B cell (primary cell): Measurements from ENCODE around the gene NFIB.

ENCODE experiments used
- CTCF ChIP-seq: fragments of 200-600 bp; IDR thresholded peaks from one replicate; pipeline ENCODE4 v1.8.0; 2022; ENCODE audit warnings: antibody characterized with exemption, mild to moderate bottlenecking
- EZH2 ChIP-seq: IDR thresholded peaks from 2 replicates; pipeline ENCODE4 v1.6.1; 2012; ENCODE audit warnings: borderline replicate concordance, low read depth, mild to moderate bottlenecking, moderate library complexity, low read length; ENCODE audit not compliant: insufficient read depth, poor library complexity, severe bottlenecking

- no peak for TF ChIP-seq CTCF
- TF ChIP-seq EZH2 = peak; percentile 96
Measured at GRCh38 chr9:14314424-14314928, 535 bp upstream of the NFIB start.
